GM12875 (cell line): ENCODE results near the gene NOTUM.

Source experiments
- H3K4me3 ChIP-seq: one replicate; pipeline ENCODE4 v1.5.1; 2011; ENCODE audit warnings: low read depth, low read length, control low read depth
- TF ChIP-seq, protein P1 (sequence below): IDR thresholded peaks from 2 replicates; pipeline ENCODE4 v1.5.1; 2011; ENCODE audit warnings: low read depth, mild to moderate bottlenecking, control low read depth, inconsistent platforms, low read length, moderate library complexity, borderline replicate concordance; ENCODE audit not compliant: insufficient read depth

Gene NOTUM

DNA sequence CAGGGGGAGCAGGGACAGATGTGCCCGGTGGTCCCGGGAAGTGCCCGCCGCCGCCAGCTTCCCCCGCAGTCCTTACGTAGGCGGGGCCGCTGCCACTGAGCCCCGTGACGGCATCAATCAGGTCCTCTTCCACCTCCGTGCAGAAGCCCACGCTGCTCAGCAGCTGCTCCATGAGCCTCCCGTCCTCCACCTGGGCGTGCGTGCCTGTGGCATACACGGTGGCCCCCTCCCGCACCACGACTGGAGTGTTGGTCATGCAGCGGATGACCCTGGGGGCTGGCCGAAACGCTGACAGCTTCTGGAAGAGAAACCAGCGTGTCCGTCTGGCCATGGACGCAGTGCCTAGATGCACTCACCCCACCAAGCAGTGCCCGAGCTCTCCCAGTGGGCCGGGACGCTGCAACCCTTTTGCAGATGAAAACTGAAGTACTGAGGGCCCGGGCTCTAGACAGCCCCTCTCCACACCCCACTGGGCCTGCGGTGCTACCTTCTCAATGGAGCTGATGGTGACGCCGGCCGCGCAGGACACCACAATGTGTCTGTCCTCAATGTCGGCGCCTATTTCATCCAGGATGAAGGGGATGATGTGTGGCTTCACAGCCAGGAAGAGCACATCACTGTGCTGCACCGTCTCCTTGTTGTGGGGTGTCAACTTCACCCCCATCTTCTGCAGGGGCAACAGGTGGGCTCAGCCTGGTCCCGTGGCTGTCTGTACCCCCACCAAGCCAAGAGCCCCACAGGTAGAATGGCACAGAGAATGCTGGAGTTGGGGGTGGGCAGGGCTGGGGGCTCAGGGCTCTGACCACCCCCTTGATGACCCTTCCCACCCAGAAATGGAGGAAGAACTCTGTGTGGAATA, 25.9 kb downstream of the NOTUM start:
- no peak overlapping the region for H3K4me3 ChIP-seq
- TF ChIP-seq, protein P1, sequence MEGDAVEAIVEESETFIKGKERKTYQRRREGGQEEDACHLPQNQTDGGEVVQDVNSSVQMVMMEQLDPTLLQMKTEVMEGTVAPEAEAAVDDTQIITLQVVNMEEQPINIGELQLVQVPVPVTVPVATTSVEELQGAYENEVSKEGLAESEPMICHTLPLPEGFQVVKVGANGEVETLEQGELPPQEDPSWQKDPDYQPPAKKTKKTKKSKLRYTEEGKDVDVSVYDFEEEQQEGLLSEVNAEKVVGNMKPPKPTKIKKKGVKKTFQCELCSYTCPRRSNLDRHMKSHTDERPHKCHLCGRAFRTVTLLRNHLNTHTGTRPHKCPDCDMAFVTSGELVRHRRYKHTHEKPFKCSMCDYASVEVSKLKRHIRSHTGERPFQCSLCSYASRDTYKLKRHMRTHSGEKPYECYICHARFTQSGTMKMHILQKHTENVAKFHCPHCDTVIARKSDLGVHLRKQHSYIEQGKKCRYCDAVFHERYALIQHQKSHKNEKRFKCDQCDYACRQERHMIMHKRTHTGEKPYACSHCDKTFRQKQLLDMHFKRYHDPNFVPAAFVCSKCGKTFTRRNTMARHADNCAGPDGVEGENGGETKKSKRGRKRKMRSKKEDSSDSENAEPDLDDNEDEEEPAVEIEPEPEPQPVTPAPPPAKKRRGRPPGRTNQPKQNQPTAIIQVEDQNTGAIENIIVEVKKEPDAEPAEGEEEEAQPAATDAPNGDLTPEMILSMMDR: no peak

DNA sequence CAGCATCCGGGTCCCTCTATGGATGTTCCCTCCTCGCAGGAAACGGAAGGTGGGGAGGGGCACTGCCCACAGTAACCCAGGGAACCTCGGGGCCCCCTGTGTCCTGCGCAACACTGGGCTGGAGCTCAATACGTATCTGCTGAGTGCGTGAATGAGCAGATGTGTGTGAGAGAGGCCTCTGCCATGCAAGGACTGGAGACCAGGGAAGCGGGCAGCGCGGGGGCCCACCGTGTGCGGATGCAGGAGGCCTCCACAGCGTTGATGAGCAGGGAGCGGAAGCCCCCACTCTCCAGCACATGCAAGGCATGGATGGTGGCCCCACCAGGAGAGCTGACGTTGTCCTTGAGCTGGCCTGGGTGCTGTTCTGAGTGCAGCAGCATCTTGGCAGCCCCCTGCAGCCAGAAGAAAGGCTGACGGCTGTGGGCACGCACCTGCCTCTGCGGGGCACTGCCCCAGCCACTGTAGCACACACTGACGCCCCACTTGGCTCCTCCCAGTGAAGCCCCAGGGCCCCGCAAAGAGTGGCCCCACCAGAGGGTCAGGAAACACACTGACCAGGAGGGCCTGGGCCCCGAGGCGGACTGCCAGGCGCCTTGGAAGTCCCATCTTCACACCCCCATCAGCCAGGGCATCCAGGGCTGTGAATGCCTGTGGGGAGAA, 26.8 kb downstream of the NOTUM start:
- H3K4me3 ChIP-seq: no peak overlapping the region
- TF ChIP-seq, protein P1: no peak

DNA sequence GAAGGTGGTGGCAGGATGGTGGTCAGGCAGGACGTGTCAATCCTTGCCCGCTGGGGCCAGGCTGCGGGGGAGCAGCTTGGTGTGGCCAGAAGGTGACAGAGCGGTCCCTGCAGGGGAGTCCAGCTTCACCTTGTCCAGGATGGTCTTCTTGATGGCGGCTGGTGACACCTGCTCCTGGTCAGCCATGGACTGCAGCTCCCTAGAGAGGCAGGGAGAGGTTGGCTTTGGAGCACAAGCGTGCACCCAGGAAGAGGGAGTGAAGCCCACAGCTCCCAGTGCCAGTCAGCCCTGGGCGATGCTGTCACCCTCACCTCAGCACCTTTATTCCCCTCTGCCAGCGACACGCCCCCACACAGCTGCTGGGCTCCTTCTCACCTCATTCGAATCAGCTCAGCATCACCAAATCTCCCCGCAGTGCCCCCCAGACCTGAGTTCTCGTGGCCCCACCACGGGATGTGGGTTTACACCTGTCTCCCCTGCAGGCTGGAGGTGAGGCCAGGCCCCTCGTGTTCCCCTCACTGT, 27.7 kb downstream of the NOTUM start:
- H3K4me3 ChIP-seq: no peak overlapping the region
- TF ChIP-seq, protein P1: no peak

DNA sequence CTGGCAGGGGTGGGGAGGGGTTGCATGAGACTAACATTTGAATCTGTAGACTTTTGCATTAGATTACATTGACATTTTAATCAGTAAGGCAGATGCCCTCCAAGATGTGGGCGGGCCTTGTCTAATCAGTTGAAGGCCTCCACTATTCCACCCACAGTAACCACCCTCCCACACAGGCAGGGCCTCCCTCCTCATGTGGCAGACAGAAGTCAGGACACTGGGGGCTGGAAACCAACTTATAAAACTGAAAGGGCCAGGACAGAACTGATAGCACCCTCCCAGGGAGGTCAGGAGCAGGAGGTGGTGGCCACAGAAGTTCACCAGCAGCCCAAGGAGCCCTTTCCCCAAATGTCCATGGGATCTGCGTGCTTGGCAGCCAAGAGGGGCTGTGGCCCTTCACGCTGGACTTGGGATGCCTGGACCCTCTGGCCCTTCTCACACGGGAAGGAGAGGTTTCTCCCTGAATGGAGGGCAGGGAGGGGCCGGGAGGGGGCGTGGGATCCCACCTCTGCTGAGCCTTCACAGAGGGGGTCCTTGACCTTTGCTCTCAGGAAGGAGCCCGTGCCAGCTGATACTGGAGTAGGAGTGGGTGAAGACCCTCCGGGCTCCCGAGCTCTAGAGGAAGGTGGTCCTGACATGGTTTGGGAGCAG, 28.5 kb downstream of the NOTUM start:
- no peak overlapping the region for H3K4me3 ChIP-seq
- TF ChIP-seq, protein P1: no peak

DNA sequence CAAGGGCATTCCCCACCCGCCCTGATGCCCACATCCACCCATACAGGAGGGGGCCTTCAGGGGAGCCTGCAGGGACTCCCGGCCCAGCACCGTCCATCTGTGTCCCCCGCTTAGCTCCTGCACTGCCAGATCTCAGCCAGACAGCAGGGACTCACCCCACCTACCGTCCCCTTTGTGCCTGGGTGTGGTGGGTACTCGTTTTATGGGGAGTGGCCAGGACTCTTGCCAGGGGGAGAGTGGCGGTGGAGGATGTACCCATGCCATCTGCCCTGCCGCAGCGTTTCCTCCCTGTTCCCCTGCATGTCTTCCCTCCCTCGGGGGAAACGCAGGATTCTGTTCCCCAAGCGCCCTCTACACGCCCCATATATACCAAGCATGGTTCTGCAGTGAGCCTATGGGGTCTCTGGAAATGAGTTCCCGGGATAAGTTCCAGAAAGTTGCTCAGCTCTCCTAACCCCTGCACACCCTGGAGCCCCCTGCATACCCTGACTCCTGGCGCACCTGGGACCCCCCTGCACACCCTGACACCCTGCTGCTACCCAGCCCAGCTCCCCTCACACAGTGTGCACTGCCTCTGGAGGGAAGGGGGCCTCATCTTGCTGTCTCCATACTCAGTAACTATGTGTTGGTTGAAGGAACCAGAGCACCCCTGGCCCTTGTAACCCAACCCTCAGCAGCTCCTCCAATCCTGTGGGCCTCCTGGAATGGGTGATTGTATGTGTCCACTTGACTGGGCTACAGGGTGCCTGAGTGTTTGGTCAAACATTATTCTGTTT, 29.2 kb downstream of the NOTUM start:
- TF ChIP-seq, protein P1: no peak
- no peak overlapping the region for H3K4me3 ChIP-seq

DNA sequence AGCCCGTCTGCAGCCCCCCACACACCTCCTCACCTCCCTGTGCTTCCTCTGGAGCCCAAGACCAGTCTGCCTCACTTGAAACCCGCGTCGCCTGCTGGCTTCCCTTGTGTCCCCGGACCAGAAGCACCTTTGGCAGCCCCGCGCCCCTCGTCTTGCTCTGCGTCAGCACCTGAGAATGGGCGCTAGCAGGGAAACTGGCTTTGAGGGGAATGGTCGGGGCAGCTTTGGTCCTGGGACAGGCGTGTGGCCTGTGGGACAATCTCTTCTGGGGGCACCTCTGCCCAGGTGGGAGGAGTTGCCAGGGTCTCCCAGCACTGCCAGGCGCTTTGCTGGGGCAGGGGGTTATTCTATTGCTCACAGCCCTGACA, 29.8 kb downstream of the NOTUM start:
- no peak overlapping the region for H3K4me3 ChIP-seq
- TF ChIP-seq, protein P1: no peak
